Neuron (in vitro differentiated cells): Measurements from ENCODE around the gene DHFR2.
A peak's percentile ranks its signal among the peaks of the same experiment; 100 is the strongest.
"Not testable (repeated sequence)": the region's sequence is repeated elsewhere in the genome, so short reads cannot be mapped to it uniquely, and the experiment has no call there.

Experiments used
- H2AFZ ChIP-seq: one replicate; pipeline ENCODE4 v1.6.1; 2013; ENCODE audit warnings: low read depth, mild to moderate bottlenecking, inconsistent platforms, low read length, moderate library complexity
- H3K27me3 ChIP-seq: one replicate; pipeline ENCODE4 v1.6.1; 2013; ENCODE audit warnings: low read length; ENCODE audit not compliant: insufficient read depth
- H3K36me3 ChIP-seq: one replicate; pipeline ENCODE4 v1.6.1; 2013; ENCODE audit warnings: low read length; ENCODE audit not compliant: insufficient read depth
- H3K4me1 ChIP-seq: one replicate; pipeline ENCODE4 v1.6.1; 2013; ENCODE audit warnings: low read length; ENCODE audit not compliant: insufficient read depth
- H3K4me3 ChIP-seq: 2 replicates; pipeline ENCODE4 v1.5.1; 2013; ENCODE audit warnings: mild to moderate bottlenecking, low read length, moderate library complexity
- H3K9me3 ChIP-seq: one replicate; pipeline ENCODE4 v1.6.1; 2013; ENCODE audit warnings: low read length

Gene DHFR2

GRCh38 chr3:94062513-94063404, at the start of gene DHFR2, which contains the start of gene NSUN3:
Gene DHFR2, minus strand, starts transcription at chr3:94062916. Its CDS starts 1,405 bp downstream, at chr3:94061511.
Gene NSUN3, plus strand, starts transcription at chr3:94063061. Its CDS starts 66 bp downstream, at chr3:94063127.
- Histone ChIP-seq H3K36me3 (peaks cover 28% of the 10 kb centered on the region), H3K4me1 (peaks cover 20% of the 10 kb centered on the region), H2AFZ (peak within 1 kb of the TSS; percentile 76), H3K4me3 (peak within 1 kb of the TSS; percentile 75), H3K27me3 (no peaks in the 10 kb centered on the region), H3K9me3 (peaks cover 2% of the 10 kb centered on the region)

GRCh38 chr3:94110854-94111253, 48.1 kb upstream of the DHFR2 start:
- peaks cover 14% of the 10 kb centered on the region for H3K36me3 ChIP-seq
- H2AFZ ChIP-seq, result no peak overlapping the region
- H3K4me1 ChIP-seq, result no peaks in the 10 kb centered on the region
- H3K4me3 ChIP-seq, result no peak overlapping the region
- H3K9me3 ChIP-seq, result no peaks in the 10 kb centered on the region
- no peaks in the 10 kb centered on the region for H3K27me3 ChIP-seq

DNA sequence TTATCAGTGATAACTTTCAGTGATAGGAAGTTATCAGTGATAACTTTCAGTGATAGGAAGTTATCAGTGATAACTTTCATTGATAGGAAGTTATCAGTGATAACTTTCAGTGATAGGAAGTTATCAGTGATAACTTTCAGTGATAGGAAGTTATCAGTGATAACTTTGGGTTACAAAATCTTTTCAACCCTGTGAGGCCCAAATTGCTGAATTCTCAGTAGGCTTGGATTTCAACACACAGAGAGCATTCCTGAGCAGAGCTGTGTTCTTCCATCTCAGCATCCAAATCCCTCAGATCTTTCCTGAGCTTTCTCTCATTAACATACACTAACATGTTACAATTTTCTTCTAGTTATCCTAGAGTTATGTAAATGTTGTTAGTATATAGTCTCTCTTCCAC, 47.5 kb upstream of the DHFR2 start:
- H3K36me3 ChIP-seq, result peaks cover 19% of the 10 kb centered on the region
- not testable (repeated sequence) for H3K4me3 ChIP-seq, H3K4me1 ChIP-seq, H3K27me3 ChIP-seq, H3K9me3 ChIP-seq, H2AFZ ChIP-seq

GRCh38 chr3:94106268-94106667, 43.6 kb upstream of the DHFR2 start:
- no peaks in the 10 kb centered on the region for H3K27me3 ChIP-seq

GRCh38 chr3:94101860-94102259, 39.1 kb upstream of the DHFR2 start:
- Histone ChIP-seq H3K27me3 (no peaks in the 10 kb centered on the region), H2AFZ (no peak overlapping the region), H3K36me3 (peaks cover 55% of the 10 kb centered on the region), H3K9me3 (no peaks in the 10 kb centered on the region), H3K4me3 (no peak overlapping the region), H3K4me1 (no peaks in the 10 kb centered on the region)

More at GRCh38 chr3:94106268-94106667, 43.6 kb upstream of the DHFR2 start:
- no peaks in the 10 kb centered on the region for H3K4me1 ChIP-seq
- H2AFZ ChIP-seq, result no peak overlapping the region
- peaks cover 35% of the 10 kb centered on the region for H3K36me3 ChIP-seq
- no peaks in the 10 kb centered on the region for H3K9me3 ChIP-seq
- H3K4me3 ChIP-seq, result no peak overlapping the region

DNA sequence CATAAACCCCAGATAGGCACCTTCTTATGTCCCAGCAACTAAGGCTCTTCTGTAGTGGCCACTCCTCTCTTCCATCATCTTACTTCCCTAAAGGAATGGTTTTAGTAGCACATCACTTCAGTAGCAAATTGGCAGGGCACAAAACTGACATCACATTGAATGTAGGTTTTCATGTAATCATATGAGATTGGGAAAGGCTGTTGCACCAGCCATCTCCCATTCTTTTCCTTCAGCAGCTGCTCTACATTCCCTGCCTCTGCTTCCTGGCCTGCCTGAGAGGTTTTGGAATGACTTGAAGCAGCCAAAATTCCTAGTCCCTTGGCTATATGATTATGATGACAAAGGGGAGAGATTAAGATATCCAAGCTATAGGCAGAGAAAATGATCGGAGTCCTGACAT, 36.6 kb upstream of the DHFR2 start:
- H3K4me3 ChIP-seq, result no peak overlapping the region
- H3K9me3 ChIP-seq, result no peaks in the 10 kb centered on the region
- H3K27me3 ChIP-seq, result no peaks in the 10 kb centered on the region
- peaks cover 62% of the 10 kb centered on the region for H3K36me3 ChIP-seq
- H2AFZ ChIP-seq, result no peak overlapping the region
- no peaks in the 10 kb centered on the region for H3K4me1 ChIP-seq

DNA sequence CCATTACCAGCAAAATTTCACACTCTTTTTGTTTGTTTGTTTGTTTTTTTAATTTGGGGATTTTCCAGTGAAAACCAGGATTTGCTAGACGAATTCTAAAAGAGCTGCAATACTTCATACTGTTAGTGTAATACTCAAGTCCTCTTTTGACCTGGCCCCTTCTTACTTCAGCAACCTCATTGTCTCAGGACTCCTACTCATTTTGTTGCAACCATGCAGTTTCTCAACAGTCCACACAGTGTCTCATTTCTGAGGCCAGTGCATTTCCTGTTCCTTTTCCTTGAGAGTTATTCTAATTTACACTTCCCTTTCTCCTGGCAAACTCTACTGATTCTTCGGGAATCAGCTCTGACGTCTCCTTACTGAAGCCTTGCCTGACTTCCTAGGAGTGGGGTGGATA, 35.7 kb upstream of the DHFR2 start:
- peaks cover 59% of the 10 kb centered on the region for H3K36me3 ChIP-seq
- no peaks in the 10 kb centered on the region for H3K4me1 ChIP-seq
- no peak overlapping the region for H3K4me3 ChIP-seq
- H3K9me3 ChIP-seq, result no peaks in the 10 kb centered on the region
- no peaks in the 10 kb centered on the region for H3K27me3 ChIP-seq
- no peak overlapping the region for H2AFZ ChIP-seq

GRCh38 chr3:94095111-94095510, 32.4 kb upstream of the DHFR2 start:
- Histone ChIP-seq H3K9me3 (no peaks in the 10 kb centered on the region), H3K27me3 (no peaks in the 10 kb centered on the region), H3K36me3 (peaks cover 58% of the 10 kb centered on the region), H3K4me1 (no peaks in the 10 kb centered on the region), H2AFZ (no peak overlapping the region), H3K4me3 (no peak overlapping the region)

DNA sequence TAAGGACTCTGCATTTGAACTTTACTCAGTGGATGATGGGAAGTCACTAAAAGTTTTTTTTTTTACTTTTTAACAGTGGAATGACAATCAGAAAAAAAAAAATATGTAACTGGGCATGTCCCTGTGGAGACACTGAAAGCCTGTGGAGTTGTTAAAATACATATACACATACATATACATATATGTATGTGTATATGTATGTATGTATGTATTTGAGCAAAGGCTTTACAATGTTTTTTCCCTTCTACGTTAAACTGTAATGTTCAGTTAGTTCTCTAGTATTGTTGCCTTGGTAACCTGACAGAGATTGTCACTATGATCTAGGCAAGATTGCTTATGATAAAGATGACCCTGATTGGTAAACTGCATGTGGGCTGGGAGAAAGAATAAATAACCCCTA, 30.4 kb upstream of the DHFR2 start:
- Histone ChIP-seq H3K4me1 (no peaks in the 10 kb centered on the region), H3K9me3 (no peaks in the 10 kb centered on the region), H2AFZ (no peak overlapping the region), H3K4me3 (no peak overlapping the region), H3K27me3 (no peaks in the 10 kb centered on the region), H3K36me3 (peaks cover 49% of the 10 kb centered on the region)

DNA sequence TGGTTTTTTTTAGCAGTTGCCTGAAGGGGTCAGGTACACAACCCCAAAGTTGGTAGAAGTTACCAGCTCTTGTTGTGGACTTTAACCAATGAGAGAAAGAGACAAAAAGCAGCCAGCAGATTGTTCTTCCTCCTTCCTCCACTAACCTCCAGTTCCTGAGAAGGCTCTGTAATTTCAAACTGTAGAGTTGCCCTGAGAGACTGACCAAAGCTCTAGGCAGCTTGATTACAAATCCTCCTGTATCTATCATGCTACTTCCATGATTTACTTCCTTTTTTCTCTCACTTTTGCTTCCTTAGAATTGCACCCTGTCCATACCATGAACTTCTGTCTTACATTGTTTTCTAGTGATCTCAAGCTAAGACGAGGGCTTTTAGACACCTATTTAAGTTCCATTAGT, 29.4 kb upstream of the DHFR2 start:
- Histone ChIP-seq H3K9me3 (no peaks in the 10 kb centered on the region), H3K36me3 (peaks cover 41% of the 10 kb centered on the region), H3K4me1 (no peaks in the 10 kb centered on the region), H3K4me3 (no peak overlapping the region), H3K27me3 (no peaks in the 10 kb centered on the region), H2AFZ (no peak overlapping the region)

GRCh38 chr3:94089126-94089525, 26.4 kb upstream of the DHFR2 start:
- Histone ChIP-seq H3K36me3 (peaks cover 37% of the 10 kb centered on the region), H3K4me1 (no peaks in the 10 kb centered on the region), H3K4me3 (no peak overlapping the region), H3K27me3 (no peaks in the 10 kb centered on the region), H2AFZ (no peak overlapping the region), H3K9me3 (no peaks in the 10 kb centered on the region)

DNA sequence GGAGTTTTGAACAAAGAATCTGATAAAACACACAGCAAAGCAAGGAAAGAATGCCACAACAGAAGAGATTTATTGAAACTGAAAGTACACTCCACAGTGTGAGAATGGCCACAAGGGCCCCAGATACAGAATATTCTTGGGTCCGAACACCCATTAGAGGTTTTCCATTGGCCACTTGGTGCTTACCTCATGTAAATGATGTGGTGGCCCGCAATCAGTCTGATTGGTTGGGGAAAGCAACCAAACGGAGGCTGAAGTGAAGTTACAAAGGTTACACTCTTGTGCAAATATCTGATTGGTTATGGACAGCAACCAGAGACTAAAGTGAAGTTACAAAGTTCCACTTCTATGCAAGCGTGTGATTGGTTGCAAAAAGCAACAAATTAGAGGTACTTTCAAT, 20.5 kb upstream of the DHFR2 start:
- Histone ChIP-seq H3K9me3 (no peaks in the 10 kb centered on the region), H2AFZ (no peak overlapping the region), H3K27me3 (no peaks in the 10 kb centered on the region), H3K36me3 (peaks cover 21% of the 10 kb centered on the region), H3K4me1 (no peaks in the 10 kb centered on the region), H3K4me3 (no peak overlapping the region)

DNA sequence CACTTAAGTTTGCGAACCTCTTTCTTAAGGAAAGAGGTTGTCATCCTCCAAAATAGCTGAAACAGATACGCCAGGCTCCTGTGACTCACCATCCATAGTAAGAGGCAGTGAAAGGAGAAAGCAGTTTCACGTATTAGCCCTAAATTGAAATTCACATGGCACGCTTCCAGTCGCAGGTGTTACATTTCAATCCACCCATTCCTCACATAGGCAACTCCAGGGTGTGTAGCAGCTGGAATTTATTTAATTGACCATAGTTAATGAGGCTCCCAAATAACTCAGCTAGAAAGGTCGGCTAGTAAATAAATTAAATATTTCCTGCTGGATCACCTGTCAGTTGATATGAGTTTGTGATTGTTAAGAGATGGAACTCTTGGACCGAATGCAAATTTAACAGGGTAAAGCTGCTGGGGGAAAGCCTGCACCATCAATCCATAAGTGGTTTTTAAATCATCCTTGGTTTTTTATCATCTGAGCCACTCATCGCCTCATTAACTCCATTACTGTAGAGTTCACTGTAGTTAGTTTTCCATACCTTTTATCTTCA, 19.7 kb upstream of the DHFR2 start:
- Histone ChIP-seq H3K9me3 (no peaks in the 10 kb centered on the region), H3K4me1 (no peaks in the 10 kb centered on the region), H3K36me3 (peaks cover 21% of the 10 kb centered on the region), H3K4me3 (no peak overlapping the region), H2AFZ (no peak overlapping the region), H3K27me3 (no peaks in the 10 kb centered on the region)
